HG03060 (cell line): Measurements from ENCODE around the gene PKD1.
"Not testable (repeated sequence)": the region's sequence is repeated elsewhere in the genome, so short reads cannot be mapped to it uniquely, and the experiment has no call there.

Experiments
- ATAC-seq: cut with Tn5 transposase; IDR thresholded peaks from one replicate; pipeline ENCODE4 v1.9.1; 2021; ENCODE audit warnings: low read depth, moderate number of reproducible peaks; ENCODE audit not compliant: unreplicated experiment

Gene PKD1

GRCh38 chr16:2135770-2136490 lies at the start of gene PKD1:
TSS of gene PKD1 (minus strand) at chr16:2135898. CDS start at chr16:2135689, 209 bp downstream.
- ATAC-seq: not testable (repeated sequence)

GRCh38 chr16:2184962-2185361 lies 49.3 kb upstream of the PKD1 start:
- ATAC-seq: no peak

GRCh38 chr16:2184346-2184745 lies 48.6 kb upstream of the PKD1 start:
- no peak for ATAC-seq

- ATAC-seq: no peak
Observed at GRCh38 chr16:2183671-2184070, 48.0 kb upstream of the PKD1 start.

GRCh38 chr16:2181952-2182351 lies 46.3 kb upstream of the PKD1 start:
- no peak for ATAC-seq

GRCh38 chr16:2180962-2181923 lies 45.5 kb upstream of the PKD1 start:
- ATAC-seq: no peak

- ATAC-seq: no peak
Observed at GRCh38 chr16:2180461-2180860, 44.8 kb upstream of the PKD1 start.

GRCh38 chr16:2179576-2179975 lies 43.9 kb upstream of the PKD1 start:
- no peak for ATAC-seq

GRCh38 chr16:2179107-2179501 lies 43.4 kb upstream of the PKD1 start:
- ATAC-seq: no peak

- no peak for ATAC-seq
Observed at GRCh38 chr16:2178321-2179106, 42.8 kb upstream of the PKD1 start.

GRCh38 chr16:2177561-2177960 lies 41.9 kb upstream of the PKD1 start:
- ATAC-seq: no peak

- no peak for ATAC-seq
Observed at GRCh38 chr16:2177101-2177500, 41.4 kb upstream of the PKD1 start.

- no peak for ATAC-seq
Observed at GRCh38 chr16:2176047-2176446, 40.3 kb upstream of the PKD1 start.

- ATAC-seq: no peak
Observed at GRCh38 chr16:2175454-2175853, 39.8 kb upstream of the PKD1 start.

GRCh38 chr16:2174396-2175131 lies 38.9 kb upstream of the PKD1 start:
- ATAC-seq: no peak

- ATAC-seq: no peak
Observed at GRCh38 chr16:2173916-2174315, 38.2 kb upstream of the PKD1 start.

GRCh38 chr16:2173366-2173765 lies 37.7 kb upstream of the PKD1 start:
- ATAC-seq: no peak

GRCh38 chr16:2172688-2173335 lies 37.1 kb upstream of the PKD1 start:
- ATAC-seq: no peak

- ATAC-seq: no peak
Observed at GRCh38 chr16:2171601-2172178, 36.0 kb upstream of the PKD1 start.
